GM18511 (cell line): Measurements from ENCODE around the gene FAM89A.
"Not testable (repeated sequence)": the region's sequence is repeated elsewhere in the genome, so short reads cannot be mapped to it uniquely, and the experiment has no call there.

Experiments used
- ATAC-seq: cut with Tn5 transposase; IDR thresholded peaks from one replicate; pipeline ENCODE4 v1.9.1; 2021; ENCODE audit warnings: mild to moderate bottlenecking, moderate library complexity; ENCODE audit not compliant: unreplicated experiment

The FAM89A gene

GRCh38 chr1:231035799-231036198 lies 4.3 kb downstream of the FAM89A start:
- ATAC-seq = no peak

GRCh38 chr1:231032963-231033362 lies 7.1 kb downstream of the FAM89A start:
- ATAC-seq = no peak

- no peak for ATAC-seq
Measured at GRCh38 chr1:231029841-231030240, 10.2 kb downstream of the FAM89A start.

- not testable (repeated sequence) for ATAC-seq
Measured at GRCh38 chr1:231029247-231029646, 10.8 kb downstream of the FAM89A start.

- no peak for ATAC-seq
Measured at GRCh38 chr1:231028682-231029081, 11.4 kb downstream of the FAM89A start.

GRCh38 chr1:231027971-231028370 lies 12.1 kb downstream of the FAM89A start:
- ATAC-seq = no peak

- ATAC-seq = no peak
Measured at GRCh38 chr1:231027136-231027925, 12.7 kb downstream of the FAM89A start.

- no peak for ATAC-seq
Measured at GRCh38 chr1:231026576-231026975, 13.5 kb downstream of the FAM89A start.

GRCh38 chr1:231023150-231023549 lies 16.9 kb downstream of the FAM89A start:
- no peak for ATAC-seq

GRCh38 chr1:231022543-231022942 lies 17.5 kb downstream of the FAM89A start:
- not testable (repeated sequence) for ATAC-seq

- no peak for ATAC-seq
Measured at GRCh38 chr1:231021540-231022031, 18.5 kb downstream of the FAM89A start.

GRCh38 chr1:231020816-231021215 lies 19.2 kb downstream of the FAM89A start:
- ATAC-seq = no peak

GRCh38 chr1:231020139-231020601 lies 19.9 kb downstream of the FAM89A start:
- no peak for ATAC-seq

- no peak for ATAC-seq
Measured at GRCh38 chr1:231019711-231020110, 20.3 kb downstream of the FAM89A start.

GRCh38 chr1:231016966-231017365 lies 23.1 kb downstream of the FAM89A start:
- ATAC-seq = no peak

- no peak for ATAC-seq
Measured at GRCh38 chr1:231016234-231016633, 23.8 kb downstream of the FAM89A start.

- ATAC-seq = no peak
Measured at GRCh38 chr1:231013391-231014015, 26.6 kb downstream of the FAM89A start.

- no peak for ATAC-seq
Measured at GRCh38 chr1:231011963-231012362, 28.1 kb downstream of the FAM89A start.

- no peak for ATAC-seq
Measured at GRCh38 chr1:231011360-231011759, 28.7 kb downstream of the FAM89A start.

GRCh38 chr1:231007535-231007934 lies 32.5 kb downstream of the FAM89A start:
- ATAC-seq = not testable (repeated sequence)

GRCh38 chr1:231001892-231002291 lies 38.2 kb downstream of the FAM89A start:
- ATAC-seq = no peak

GRCh38 chr1:231000639-231001038 lies 39.4 kb downstream of the FAM89A start:
- no peak for ATAC-seq
